TTC549 (cell line): ENCODE data around the gene FBLN1.

ENCODE experiments used
- FAIRE-seq: peaks from 2 replicates; lab custom pipeline; 2012; peaks lifted over from hg19 to GRCh38; lab: Jason Lieb, UNC

FBLN1 gene

DNA sequence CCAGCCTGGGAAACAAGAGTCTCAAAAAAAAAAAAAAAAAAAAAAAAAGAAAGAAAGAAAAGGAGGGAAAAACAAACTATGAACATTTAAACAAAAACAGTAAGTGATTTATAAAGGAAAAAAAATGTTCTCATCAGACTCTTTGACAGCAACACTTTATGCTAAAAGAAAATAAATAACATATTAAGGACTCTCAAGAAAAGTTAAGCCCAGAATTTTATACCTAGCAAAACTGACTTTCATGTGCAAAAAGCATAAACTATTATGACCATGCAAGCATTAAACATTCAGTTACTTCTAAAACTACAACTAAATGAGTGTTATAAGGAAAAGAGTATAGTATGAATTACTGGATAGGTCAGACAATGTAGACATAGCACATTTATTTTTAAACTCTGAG, 68.4 kb downstream of the FBLN1 start:
- FAIRE-seq: no peak

DNA sequence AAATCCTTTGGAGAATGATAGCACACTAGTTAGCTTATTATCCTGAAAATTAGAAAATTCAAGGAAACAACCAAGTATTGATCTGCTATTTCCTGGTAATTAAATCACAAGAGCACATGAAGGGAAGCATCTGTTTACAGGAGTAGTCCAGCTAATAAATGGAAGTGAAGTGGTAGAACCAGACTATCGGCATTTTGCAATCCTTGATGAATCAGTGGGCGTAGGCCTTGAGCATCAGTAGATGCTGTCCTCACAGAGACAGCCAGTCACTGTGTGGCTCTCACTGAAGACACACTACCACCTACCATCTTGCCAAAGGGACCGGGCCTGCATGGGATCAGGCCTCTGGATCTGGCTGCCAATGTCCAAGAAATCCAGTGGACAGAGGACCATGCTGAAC, 69.8 kb downstream of the FBLN1 start:
- no peak for FAIRE-seq

DNA sequence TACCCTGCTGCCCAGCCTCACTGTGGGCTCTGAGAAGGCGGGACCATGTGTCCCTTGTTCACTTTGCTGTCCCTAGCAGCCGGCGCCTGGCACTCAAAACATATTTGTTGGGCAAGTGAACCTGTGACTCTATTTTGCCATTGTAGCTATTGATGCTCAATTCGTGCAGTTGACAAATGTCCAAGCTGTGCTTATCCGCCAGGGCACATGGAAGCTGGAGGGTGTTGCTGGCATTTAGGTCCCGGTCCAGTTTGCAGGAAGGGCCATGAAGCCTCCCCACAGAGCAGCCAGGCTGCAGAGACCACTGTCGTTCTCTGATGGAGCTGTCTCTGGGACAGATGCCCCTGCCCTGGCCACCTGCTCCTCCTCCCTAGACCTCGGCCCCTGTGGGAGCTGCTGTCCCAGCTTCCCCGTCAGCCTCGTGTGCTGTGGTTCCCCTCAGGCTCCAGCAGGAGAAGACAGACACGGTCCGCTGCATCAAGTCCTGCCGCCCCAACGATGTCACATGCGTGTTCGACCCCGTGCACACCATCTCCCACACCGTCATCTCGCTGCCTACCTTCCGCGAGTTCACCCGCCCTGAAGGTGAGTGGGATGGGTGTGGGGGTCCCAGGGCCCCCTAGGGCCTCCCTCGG, 71.5 kb downstream of the FBLN1 start:
- FAIRE-seq: no peak

DNA sequence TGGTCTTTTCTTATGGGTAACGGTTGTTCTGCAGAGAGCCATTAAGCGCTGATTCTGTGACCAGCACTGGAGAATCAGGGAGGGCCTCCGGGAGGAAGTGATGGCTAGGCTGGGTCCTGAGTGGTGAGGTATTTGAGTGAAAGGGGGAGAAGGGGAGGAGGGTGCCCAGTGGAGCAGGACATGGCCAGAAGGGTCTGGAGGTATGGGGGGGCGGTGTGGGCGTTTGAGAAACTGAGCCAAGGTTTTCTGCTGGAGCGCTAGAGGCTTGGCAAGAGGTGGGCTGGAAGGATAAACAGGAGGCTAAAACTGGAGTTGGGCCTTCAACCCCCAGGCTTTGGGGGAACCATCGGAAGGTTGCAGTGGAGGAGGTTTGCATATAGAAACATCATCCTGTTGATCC, 72.5 kb downstream of the FBLN1 start:
- FAIRE-seq: no peak

DNA sequence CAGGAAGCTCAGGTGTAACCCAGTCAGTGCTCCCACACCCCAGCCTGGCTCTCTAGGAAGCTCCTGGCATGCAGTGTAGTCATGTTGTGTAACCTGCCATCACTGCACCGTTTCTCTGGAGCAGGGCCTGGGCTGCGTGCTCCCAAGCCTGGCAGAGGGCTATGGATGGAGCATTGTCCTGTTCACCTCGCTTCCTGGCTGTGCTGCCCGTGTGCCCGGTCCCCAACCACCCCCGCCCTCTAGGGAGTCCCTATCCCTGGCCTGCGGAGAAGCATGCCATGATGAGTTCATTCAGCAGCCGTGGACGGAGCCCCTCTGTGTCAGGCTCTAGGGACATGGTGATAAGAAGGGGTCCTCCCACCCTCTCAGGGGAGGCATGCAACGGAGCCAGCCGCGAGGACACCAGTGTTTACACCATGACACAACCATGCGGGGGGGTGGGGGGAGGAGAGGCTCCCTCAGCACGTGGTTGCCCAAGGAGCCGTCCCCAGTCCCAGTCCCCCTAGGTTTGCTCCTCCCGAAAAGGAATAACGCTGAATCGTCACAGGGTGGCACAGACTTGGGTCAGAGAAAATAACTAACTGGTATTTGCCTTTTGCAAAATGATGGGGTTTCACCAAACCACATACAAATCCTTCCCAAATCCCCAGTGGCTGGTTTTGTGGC, 73.1 kb downstream of the FBLN1 start:
- FAIRE-seq: no peak

DNA sequence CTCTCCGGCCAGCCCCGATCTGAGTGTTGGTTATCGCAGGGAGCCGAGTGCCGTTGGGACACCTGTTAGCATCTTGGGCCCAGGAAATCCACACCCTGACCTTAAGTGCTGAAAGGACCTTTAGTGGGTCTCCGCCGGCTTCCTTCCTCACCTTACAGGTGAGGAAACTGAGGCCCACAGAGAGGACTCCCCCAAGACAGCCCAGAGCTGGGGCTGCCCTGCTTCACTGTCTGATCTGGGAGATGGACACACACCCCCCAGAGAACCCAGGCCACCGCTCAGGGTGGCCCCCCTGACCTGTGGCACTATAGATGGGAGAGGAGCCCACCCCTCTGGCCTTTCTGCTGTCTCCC, 73.6 kb downstream of the FBLN1 start:
- FAIRE-seq: no peak

DNA sequence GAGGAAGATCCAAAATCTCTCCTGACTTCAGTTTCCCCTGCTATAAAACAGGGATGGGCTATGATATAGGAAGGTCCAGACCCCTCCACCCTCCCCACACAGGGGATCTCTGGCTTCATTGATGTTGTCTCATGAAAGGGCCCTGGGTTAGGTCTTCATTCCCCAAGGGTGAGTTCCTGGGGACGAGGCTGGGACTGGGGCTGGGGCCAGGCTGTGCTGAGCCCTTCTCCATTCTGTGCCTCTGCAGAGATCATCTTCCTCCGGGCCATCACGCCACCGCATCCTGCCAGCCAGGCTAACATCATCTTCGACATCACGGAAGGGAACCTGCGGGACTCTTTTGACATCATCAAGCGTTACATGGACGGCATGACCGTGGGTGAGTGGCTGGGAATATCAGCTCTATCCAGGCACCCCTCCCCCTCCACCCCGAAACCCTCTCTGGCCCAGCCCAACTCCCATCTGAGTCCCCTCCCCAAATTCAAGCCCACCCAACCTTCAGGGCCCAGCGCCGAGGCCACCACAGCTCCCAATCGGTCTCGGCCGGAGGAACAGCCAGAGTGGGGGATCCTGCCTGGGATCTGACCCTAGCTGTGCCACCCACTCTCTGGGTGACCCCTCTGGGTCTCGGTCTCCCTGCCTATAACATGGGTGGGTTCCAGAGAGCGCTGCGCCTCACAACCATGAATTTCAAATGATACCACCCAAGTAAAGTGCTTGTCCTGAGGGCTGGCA, 74.2 kb downstream of the FBLN1 start:
- no peak for FAIRE-seq

DNA sequence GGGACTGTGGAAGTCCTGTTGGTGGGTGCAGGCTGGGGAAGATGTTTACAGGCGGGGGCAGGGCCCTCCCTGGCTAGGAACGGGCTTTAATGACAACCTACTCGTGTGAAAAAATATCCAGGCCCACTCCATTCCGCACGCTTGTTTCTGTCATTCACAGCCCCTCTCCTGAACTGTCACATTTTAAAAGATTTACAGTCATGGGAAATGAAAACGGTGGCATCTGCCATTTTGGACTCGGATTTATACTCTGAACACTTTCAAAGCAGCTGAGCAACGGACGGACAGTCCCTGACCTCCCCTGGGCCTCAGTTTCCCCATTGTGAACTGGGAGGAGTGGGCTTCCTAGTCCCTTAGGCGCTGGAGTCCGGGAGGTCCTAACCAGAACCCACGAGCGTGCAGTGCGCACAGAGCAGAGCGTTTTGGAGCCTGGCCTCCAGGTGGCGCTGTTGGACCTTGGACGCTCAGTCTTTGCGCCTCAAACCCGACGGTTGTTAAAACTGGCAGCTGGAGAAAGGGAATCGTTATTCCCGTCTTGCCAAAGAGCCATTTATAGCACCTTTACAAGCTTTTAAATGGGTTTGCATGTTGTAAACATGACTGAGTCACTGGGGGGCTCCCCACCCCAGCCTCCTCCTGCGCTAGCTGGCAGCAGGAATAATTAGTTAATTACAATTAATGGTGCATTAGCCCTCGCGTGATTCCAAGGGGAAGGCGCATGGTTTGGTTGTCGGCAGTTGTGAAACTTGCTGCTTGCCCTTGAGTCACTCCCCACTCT, 75.3 kb downstream of the FBLN1 start:
- FAIRE-seq: no peak

DNA sequence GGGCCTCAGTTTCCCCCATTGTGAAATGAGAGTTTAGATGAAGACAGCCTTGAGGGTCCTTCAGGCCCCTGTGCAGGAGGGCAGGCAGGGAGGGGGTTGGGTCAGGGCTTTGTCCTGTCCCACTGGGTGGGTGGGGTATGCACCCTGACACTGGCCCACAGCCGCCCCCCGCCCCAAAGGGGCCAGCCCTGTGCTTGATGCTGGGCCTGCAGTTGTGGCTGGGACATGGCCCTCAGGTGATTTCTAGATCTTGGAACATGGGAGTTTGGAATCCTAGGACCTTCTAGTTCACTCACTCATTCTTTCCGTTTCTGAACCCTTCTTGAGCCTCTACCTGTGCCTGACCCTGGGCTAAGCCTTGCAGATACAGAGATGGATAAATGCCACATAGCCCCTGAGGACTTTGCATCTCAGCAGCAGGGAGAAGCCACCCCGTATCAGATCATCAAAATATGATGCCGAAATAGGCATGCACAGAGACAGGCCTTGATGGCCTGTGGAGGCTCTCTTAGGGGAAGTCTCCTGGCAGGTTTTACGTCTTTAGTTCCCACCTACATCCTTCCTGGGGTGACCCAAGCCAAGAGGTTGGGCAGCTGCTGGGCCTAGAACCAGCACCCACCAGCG, 76.0 kb downstream of the FBLN1 start:
- no peak for FAIRE-seq

DNA sequence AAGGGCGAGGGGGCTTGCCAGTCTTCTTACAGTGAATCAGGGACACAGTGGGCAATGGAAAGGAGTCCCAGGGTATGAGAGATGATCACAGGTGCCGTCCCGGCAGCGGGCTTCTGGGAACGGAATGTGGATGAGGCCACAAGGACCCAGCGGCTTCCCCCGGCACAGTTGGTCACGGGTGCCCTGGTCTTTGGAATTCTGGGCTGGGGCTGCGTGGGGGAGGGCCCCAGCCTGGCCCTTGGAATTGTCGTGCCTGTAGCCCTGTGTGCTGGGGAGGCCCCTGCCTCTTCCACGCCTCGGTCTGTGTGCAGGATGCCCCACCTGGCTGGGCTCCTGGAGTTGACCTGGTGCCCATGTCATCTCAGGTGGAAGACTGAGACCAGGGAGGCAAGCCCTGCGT, 76.6 kb downstream of the FBLN1 start:
- FAIRE-seq: no peak

DNA sequence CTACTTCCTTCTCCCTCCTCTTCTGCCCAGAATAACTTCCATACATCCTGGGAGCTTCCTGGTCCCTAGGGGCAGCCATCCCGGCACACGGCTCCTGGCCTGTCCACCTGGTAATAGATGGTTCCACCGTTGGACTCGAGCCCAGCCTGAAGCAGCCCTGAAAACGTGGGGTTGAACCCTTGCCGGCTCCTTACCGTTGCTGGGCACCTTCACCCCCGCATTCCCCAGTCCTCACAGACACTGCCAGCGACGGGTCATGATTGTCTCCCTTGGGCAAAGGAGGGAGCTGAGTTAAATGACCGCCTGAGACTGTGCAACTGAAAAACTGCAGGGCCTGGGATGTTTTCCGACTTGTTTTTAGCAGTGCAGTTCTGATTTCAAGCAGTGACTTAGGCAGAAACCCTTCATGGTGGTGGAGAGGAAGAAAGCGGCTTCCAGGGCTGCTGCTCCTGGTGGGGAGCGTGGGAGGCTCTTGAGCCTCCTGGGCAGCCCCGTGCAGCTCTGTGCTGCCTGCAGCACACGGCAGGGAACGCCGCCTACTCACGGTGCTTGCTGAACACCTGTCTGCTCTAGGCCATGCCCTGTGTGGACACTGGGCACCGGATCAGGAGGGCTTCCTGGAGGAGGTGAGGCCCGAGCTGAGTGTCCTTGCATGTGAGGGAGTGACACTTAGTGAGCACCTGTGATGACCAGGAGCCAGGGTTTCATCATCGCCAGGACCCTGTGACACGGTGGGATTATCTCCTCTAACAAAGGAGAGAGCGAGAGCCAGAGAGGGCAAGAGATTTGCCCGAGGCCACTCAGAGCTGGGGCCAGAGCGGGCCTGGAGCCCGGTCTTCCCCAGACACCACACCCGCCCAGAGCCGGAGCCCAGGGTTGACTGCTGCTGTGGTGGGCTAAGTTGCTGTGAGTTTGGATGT, 77.4 kb downstream of the FBLN1 start:
- FAIRE-seq: no peak

DNA sequence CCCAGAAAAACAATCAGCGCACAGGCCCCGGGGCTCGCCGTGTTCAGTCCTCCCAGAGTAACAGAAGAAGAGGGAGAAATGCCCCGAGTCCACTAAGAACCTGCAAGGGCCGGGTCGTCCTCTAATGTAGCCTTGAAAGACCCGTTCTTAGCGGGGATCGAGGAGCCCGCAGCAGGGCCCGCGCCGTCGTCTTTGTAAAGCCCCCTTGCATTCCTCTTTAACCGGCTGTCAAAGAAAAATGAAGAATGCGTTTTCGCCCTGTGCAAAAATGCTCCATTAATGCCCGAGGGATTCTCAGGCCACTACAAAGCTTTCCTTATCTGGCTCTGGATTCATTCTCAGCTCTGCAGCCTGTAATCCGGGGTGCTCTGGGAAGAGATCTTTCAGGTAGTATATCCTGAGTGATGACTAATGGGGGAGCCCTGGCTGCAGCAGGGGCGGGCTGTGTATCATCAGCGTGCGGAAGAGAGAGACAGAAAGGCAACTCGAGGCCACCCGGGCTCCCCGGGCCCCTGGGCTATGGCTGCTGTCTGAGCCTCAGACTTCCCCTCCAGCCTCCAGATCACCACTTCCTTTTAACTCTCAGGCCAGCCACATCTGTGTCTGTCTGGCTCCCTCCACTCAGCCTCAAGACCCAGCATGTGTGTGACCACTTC, 78.2 kb downstream of the FBLN1 start:
- no peak for FAIRE-seq

DNA sequence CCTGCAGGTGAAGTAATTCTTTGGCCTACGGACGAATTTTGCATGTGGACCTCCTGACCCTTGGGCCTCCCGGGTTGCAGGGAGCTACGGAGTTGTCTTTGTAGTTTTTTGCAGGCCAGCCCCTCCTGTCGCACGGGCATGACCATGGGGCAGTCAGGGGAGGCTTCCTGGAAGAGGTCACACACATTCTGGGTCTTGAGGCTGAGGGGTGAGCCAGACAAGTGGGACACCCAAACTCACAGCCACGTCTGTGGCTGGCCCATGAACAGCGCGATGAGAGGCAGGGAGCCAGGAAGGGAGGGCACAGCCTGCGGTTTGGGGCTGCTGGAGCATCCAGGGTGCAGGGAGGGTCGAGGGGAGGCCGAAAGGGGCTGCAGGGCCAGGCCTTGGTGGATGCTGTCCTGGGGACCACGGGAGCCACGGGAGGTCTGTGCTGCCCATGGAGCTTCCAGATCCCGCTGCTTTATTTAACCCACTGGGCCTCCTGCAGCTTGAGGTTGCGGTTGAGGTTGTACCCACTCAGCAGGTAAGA, 78.9 kb downstream of the FBLN1 start:
- FAIRE-seq: no peak

DNA sequence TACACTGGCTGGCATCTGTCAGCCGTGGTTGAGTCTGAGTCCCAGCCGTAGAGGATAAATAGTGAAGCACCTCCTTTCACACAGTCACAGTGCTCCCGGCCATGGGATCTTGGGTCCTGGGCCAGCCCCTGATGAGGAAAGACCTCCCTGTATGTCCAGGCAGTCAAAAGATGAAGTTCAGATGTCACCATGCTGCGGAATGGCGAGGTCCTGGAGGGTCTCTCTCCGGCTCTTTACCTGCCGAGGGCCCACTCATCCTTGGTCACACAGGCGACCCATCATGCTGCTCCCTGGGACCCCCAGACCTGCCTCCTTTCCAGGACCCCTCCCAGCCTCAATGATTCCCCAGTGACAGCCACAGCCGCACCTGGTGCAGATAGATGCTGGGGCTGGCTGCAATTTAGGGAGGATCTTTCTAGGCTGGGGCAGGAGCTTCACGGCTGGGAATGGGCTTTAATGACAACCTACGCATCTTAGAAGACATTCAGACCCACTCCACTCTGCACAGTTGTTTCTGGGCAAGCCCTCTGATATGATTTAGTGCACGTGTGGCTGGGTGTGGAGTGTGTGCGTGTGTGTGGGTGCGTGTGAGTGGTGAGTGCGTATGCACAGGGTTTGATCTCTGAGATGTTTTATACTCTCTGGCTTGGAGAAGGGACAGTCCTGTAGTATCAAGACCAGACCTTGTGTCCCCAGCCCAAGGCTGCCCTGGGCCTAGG, 79.7 kb downstream of the FBLN1 start:
- no peak for FAIRE-seq

DNA sequence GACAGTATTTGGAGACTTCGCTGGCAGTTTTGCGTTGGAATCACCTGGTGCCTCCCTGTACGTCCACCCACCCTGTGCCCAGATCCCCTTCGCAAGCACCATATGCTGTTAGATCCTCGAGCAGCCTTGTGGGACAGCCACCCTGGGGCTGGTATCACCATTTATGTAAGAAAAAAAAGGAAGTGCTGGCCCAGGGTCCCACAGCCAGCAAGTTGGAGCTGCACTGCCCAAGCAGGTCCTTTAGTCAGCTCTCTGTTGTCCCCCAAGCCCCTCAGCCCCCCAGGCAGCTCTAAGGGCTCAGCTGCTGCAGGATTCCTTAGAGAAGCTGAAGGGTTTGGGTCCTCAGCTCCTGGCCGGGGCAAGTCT, 80.3 kb downstream of the FBLN1 start:
- no peak for FAIRE-seq

DNA sequence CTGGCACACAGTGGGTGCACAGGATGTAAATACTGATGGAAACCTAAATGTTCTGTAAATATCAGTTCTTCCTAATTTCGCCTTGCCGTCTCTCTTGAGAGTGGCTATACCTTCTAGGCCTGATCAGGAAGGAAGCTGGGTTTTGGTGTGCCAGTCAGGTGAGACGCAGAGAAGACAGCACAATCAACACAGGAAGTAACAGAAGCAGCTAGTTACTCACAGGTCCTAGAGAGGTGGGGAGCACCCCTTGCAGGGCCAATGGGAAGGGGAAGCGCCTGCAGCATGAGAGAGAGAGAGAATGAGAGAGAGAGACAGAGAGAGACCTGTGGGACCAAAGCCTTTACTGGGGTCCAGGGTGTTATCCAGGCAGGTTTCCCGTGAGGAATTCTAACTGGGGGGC, 80.8 kb downstream of the FBLN1 start:
- no peak for FAIRE-seq

DNA sequence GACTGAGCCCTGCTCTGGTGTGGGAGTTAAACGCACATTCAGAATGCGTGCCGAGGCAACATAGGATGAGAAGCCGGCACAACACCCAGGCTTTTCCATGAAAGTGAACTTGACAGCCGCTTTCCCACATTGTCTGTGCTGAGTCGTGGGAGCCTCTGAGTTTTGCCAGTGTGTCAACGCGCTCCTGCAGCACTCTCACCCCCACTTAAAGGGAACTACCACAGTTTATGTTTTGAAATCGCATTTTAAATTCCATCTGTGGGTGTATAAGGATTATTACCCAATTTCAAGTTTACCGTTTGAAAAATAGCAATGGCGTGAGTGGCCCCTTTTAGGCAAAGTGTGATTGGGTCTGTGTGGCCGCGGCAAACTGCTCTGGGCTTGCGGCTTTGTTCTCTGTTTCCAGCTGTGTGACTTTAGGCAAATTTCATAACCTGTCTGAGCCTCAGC, 81.5 kb downstream of the FBLN1 start:
- no peak for FAIRE-seq

DNA sequence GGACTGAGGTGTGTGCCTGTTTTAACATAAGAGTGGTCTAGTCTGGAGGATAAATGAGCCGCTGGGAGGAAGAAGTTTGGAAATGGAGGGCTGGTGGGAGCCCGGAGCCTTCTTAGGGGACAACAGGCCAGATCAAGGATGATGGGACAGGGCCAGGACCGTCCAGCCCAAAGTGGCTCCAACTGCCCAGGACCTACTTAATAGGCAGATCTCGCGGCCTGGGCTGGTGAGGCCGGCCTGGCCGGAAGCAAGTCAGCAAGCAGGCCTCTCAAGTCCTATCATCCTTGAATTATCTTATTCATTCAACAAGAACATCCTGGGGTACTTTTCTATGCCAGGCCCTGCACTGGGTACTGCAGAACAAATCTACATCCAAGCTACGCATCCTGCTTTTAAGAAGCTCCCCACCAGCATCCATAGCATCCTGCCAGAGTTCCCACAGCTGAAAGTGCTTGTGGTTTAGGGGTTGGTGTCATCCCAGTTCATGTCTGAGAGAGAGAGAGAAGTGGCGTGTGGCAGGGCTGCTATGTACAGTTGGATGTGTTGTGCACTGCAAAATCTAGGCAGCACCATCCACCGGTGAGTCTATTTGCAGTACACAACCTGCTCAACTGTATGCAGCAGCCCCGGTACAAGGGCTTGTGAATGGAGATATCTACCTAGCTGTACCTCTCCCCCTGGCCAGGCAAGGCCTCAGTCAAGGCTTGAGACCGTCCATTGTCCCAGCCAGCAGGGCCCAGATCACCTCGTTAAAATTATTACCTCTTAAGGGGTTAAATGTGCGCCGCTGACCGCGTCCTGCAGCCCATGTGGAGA, 82.1 kb downstream of the FBLN1 start:
- no peak for FAIRE-seq

DNA sequence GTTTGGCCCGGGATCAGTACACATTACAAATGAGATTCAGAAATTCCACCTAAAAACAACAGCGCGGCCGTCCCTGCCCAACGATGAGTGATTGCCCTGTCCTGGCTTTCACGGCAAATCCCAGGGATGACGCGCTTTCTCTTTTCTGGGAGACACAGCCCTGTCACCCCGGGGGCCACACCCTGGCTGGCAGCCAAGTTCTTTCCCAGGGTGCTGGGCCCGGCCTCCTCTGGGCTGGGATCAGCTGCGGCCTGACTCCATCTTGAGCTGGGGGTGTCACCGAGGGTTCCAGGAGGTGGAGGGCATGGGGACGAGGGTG, 82.7 kb downstream of the FBLN1 start:
- no peak for FAIRE-seq
